NB4 (cell line): ENCODE data around the gene SYNGR4.

Source experiments
- CTCF ChIP-seq: IDR thresholded peaks from one replicate; pipeline ENCODE4 v1.5.1; 2012; ENCODE audit warnings: low read depth, low read length
- MAX ChIP-seq: IDR thresholded peaks from 2 replicates; pipeline ENCODE4 v1.6.1; 2011; ENCODE audit warnings: low read depth, low read length
- MYC ChIP-seq: IDR thresholded peaks from 2 replicates; pipeline ENCODE4 v1.6.1; 2011; ENCODE audit warnings: low read depth, low read length
- POLR2A ChIP-seq: IDR thresholded peaks from 2 replicates; pipeline ENCODE4 v1.6.1; 2011; ENCODE audit warnings: mild to moderate bottlenecking; ENCODE audit not compliant: insufficient read length; ENCODE audit errors: extremely low read depth

GRCh38 chr19:48401287-48401686, 37.1 kb downstream of the SYNGR4 start:
- TF ChIP-seq POLR2A, result no peak
- TF ChIP-seq CTCF, result no peak
- no peak for TF ChIP-seq MAX
- no peak for TF ChIP-seq MYC
